Omental fat pad (tissue), 4 donors: ENCODE measurements around the gene PARD6G. TPM values are rescaled to one million over a fixed set of nuclear protein-coding genes. Genes with fewer than 3 reads are reported as not detected.

ENCODE experiments used
- ATAC-seq: fragments of 150-250 bp; one replicate; pipeline ENCODE4 v1.9.1; 2016; ENCODE audit warnings: mild to moderate bottlenecking, moderate library complexity; ENCODE audit not compliant: low FRiP score
- DNase-seq: peaks from one replicate; pipeline ENCODE4 v3.0.0-alpha.2; 2019; ENCODE audit warnings: low spot score
- total RNA-seq, 4 donors: library from RNA; depleted of rRNA; stranded (reverse); fragments of >200 nt; gene quantifications; one replicate each; pipeline ENCODE4 v1.1.0, GENCODE V29; 2016
- TF ChIP-seq, protein P1 (sequence below), 3 donors: fragments of 450-650 bp; IDR thresholded peaks; one replicate each; pipeline ENCODE4 v1.5.1; 2016 to 2017; ENCODE audit warnings: antibody characterized with exemption in 3 of 3, mild to moderate bottlenecking in 3 of 3, moderate library complexity in 2 of 3

Gene PARD6G
- total RNA-seq, 4 donors from 2014 or later, result 2.1 to 8.5 (median 3.4) TPM

DNA sequence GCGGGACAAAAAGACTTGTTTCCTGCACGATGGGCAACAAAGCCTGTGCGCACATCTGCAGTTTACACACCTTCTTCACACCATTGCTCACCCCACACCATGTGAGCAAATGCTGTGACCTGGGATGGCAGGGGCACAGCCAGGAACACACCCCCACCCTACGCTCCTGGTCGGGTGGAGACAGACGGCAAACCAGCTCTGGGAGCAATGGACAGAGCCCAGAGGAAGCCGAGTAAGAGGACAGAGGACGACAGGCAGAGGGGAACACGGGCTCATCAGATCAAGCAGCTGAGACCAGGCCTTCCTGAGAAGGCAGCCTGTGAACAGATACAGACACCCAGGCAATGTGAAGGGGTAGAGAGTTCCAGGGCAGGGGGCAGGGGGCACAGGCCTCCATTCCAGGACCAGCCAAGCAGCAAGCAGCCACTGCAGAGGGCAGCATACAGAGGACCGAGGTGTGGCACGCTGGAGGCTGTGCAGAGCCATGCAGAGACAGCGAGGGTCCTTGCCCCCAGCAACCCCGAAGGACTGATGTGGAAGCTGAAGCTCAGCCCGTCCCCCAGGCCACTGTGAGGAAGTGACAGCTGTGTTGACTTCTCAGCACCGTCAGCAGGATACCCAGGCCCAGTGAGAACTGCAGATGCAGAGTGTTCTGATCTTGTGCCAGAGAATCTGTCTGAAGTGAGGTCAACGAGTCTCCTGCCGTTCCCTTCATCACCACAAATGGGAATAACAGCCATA lies 46.2 kb downstream of the PARD6G start:
- TF ChIP-seq, protein P1, sequence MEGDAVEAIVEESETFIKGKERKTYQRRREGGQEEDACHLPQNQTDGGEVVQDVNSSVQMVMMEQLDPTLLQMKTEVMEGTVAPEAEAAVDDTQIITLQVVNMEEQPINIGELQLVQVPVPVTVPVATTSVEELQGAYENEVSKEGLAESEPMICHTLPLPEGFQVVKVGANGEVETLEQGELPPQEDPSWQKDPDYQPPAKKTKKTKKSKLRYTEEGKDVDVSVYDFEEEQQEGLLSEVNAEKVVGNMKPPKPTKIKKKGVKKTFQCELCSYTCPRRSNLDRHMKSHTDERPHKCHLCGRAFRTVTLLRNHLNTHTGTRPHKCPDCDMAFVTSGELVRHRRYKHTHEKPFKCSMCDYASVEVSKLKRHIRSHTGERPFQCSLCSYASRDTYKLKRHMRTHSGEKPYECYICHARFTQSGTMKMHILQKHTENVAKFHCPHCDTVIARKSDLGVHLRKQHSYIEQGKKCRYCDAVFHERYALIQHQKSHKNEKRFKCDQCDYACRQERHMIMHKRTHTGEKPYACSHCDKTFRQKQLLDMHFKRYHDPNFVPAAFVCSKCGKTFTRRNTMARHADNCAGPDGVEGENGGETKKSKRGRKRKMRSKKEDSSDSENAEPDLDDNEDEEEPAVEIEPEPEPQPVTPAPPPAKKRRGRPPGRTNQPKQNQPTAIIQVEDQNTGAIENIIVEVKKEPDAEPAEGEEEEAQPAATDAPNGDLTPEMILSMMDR (IDR thresholded peaks at IDR 0.05), result no peak
- DNase-seq (no peak), ATAC-seq (no peak)

- DNase-seq (no peak), ATAC-seq (no peak)
- TF ChIP-seq, protein P1 (IDR thresholded peaks at IDR 0.05), result no peak
Observed at GRCh38 chr18:80200171-80200931, 47.0 kb downstream of the PARD6G start.

- TF ChIP-seq, protein P1 (IDR thresholded peaks at IDR 0.05), result no peak
- DNase-seq, result no peak
- ATAC-seq, result no peak
Observed at GRCh38 chr18:80198994-80199748, 48.1 kb downstream of the PARD6G start.

DNA sequence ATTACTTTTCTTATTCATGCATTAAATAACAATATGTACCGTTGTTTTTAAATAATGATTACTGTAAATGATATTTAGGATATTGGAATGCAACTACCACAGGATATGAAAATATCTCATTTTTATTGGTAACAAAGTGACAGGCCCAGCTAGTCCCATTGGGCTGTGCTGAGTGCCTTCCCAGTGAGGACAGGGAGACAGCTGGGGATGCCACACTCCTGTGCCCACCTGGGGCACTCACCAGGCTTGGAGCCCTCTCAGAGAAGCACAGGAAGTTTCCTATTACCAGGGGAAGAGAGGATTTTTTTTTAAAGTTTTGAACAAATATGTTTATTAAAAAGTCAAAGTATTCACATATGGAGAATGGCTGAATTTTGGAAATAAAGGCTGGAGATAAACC lies 48.9 kb downstream of the PARD6G start:
- no peak for DNase-seq
- no peak for ATAC-seq
- TF ChIP-seq, protein P1 (IDR thresholded peaks at IDR 0.05), result no peak

GRCh38 chr18:80197528-80197927 lies 49.8 kb downstream of the PARD6G start:
- ATAC-seq (no peak), DNase-seq (no peak)
- TF ChIP-seq, protein P1 (IDR thresholded peaks at IDR 0.05), result no peak

DNA sequence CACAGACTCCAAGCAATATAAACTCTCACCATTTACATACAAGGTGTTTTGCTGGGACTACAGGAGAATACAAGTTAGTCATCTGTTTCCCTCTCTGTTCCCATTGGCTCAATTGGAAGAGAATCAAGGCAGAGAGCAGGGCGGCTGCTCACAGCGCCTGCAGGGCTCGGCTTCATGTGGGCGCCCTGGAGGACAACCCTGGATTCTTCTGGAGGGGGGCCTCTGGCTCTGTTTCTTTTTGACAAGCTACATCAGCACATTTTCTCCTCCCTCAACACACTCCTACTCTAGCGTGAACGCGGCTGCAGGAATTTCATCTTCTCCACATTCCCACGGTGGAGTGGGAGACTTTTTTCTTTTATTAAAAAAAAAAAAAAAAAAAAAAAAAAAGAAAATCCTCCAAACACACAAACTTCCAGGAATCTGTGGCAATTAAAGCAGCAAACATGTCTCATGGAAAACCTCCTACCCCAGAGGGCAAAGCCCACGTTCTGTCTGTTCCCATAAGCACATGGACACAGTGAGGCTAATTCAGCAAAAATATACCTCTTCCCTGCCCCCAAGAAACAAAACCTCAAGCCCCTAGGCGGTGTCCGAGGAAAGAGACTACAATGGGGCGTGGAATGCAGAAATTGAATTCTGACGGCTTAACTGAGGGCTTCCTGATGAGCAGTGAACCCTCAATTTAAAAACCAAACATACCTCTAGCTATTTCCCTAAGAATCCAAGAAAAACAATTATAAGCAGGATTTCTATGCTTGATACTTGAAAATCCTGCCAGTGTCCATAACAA lies 50.6 kb downstream of the PARD6G start:
- TF ChIP-seq, protein P1 (IDR thresholded peaks at IDR 0.05), result no peak
- DNase-seq (no peak), ATAC-seq (peak; percentile 64)
